ENCODE measurements around the gene BRD7.
"Not testable (repeated sequence)": the region's sequence is repeated elsewhere in the genome, so short reads cannot be mapped to it uniquely, and the experiment has no call there.

BRD7 gene

GRCh38 chr16:50351116-50351515 is 17.7 kb downstream of the BRD7 start:
- Histone ChIP-seq H3K36me3 (replicated peaks) (peaks cover 25% of the 10 kb centered on the region), H3K4me3 (ENCODE audit: low read depth, low read length) (no peak overlapping the region), H3K27me3 (replicated peaks) (no peaks in the 10 kb centered on the region), H3K27ac (no peak overlapping the region)
- no peak for TF ChIP-seq CTCF (IDR thresholded peaks at IDR 0.05; ENCODE audit: low read depth, low read length, missing control alignments)
- in situ Hi-C loops (cut with HindIII; ENCODE audit: low pct_ligation_motif_present, low sequenced_read_pairs): no loop called here
- DNase-seq: no peak

- DNase-seq; H3K27ac ChIP-seq; in situ Hi-C loops (cut with HindIII; ENCODE audit: low pct_ligation_motif_present, low sequenced_read_pairs); H3K27me3 ChIP-seq (replicated peaks); H3K4me3 ChIP-seq (ENCODE audit: low read depth, low read length): not testable (repeated sequence)
- peaks cover 19% of the 10 kb centered on the region for H3K36me3 ChIP-seq (replicated peaks)
Observed at GRCh38 chr16:50345210-50345609, 23.6 kb downstream of the BRD7 start.

DNA sequence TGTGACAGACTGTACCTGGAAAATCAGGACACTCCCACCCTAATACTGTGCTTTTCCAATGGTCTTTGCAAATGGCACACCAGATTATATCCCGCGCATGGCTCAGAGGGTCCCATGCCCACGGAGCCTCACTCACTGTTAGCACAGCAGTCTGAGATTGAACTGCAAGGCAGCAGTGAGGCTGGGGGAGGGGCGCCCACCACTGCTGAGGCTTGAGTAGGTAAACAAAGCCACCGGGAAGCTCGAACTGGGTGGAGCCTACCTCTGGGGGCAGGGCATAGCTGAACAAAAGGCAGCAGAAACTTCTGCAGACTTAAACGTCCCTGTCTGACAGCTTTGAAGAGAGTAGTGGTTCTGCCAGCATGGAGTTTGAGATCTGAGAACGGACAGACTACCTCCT is 25.2 kb downstream of the BRD7 start:
- DNase-seq; H3K27me3 ChIP-seq (replicated peaks); in situ Hi-C loops (cut with HindIII; ENCODE audit: low pct_ligation_motif_present, low sequenced_read_pairs); H3K27ac ChIP-seq; H3K4me3 ChIP-seq (ENCODE audit: low read depth, low read length); H3K36me3 ChIP-seq (replicated peaks): not testable (repeated sequence)

GRCh38 chr16:50340578-50340977 is 28.2 kb downstream of the BRD7 start:
- Histone ChIP-seq H3K4me3 (ENCODE audit: low read depth, low read length) (no peak overlapping the region), H3K36me3 (replicated peaks) (peaks cover 9% of the 10 kb centered on the region), H3K27me3 (replicated peaks) (no peaks in the 10 kb centered on the region), H3K27ac (no peak overlapping the region)
- DNase-seq: no peak
- in situ Hi-C loops (cut with HindIII; ENCODE audit: low pct_ligation_motif_present, low sequenced_read_pairs): no loop called here
- no peak for TF ChIP-seq CTCF (IDR thresholded peaks at IDR 0.05; ENCODE audit: low read depth, low read length, missing control alignments)

GRCh38 chr16:50338371-50339231 is 30.2 kb downstream of the BRD7 start:
- no peak for TF ChIP-seq CTCF (IDR thresholded peaks at IDR 0.05; ENCODE audit: low read depth, low read length, missing control alignments)
- Histone ChIP-seq H3K27me3 (replicated peaks) (no peaks in the 10 kb centered on the region), H3K4me3 (ENCODE audit: low read depth, low read length) (no peak overlapping the region), H3K36me3 (replicated peaks) (peaks cover 9% of the 10 kb centered on the region), H3K27ac (no peak overlapping the region)
- in situ Hi-C loops (cut with HindIII; ENCODE audit: low pct_ligation_motif_present, low sequenced_read_pairs): no loop called here
- DNase-seq: no peak

DNA sequence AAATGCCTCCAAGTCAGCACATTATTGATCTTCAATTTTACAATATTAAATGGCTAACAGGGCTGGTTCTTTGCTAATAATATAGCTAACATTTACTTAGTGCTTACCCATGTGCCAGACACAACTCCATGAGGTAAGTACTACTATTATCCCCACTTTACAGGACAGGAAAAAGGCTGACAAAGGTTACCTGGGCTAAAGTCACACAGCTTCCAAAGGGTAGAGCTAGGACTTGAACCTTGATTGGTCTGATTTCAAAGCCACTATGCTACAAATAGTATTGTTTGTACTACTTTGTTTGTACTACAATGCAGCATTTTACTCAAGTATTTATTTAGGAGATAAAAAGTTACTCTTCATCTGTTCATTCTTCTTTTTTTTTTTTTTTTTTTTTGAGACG is 31.9 kb downstream of the BRD7 start:
- no peak for DNase-seq
- Histone ChIP-seq H3K36me3 (replicated peaks) (peaks cover 6% of the 10 kb centered on the region), H3K27me3 (replicated peaks) (no peaks in the 10 kb centered on the region), H3K4me3 (ENCODE audit: low read depth, low read length) (no peak overlapping the region), H3K27ac (no peak overlapping the region)
- no peak for TF ChIP-seq CTCF (IDR thresholded peaks at IDR 0.05; ENCODE audit: low read depth, low read length, missing control alignments)
- in situ Hi-C loops (cut with HindIII; ENCODE audit: low pct_ligation_motif_present, low sequenced_read_pairs): no loop called here

All from brain microvascular endothelial cell (primary cell).